H9 (cell line): Measurements from ENCODE around the gene ARHGAP26. TPM values are rescaled to one million over a fixed set of nuclear protein-coding genes. Genes with fewer than 3 reads are reported as not detected.
"Not testable (repeated sequence)": the region's sequence is repeated elsewhere in the genome, so short reads cannot be mapped to it uniquely, and the experiment has no call there.

Experiments
- DNase-seq: peaks from one replicate; pipeline ENCODE4 v3.0.0-alpha.2; 2017
- H2AFZ ChIP-seq: one replicate; pipeline ENCODE4 v1.6.1; 2013; ENCODE audit warnings: mild to moderate bottlenecking, low read length, control low read depth, moderate library complexity
- H2AK5ac ChIP-seq: 2 replicates; pipeline ENCODE4 v1.6.1; 2013; ENCODE audit warnings: low read length, control low read depth, mixed read lengths; ENCODE audit not compliant: insufficient read length
- H2BK120ac ChIP-seq: one replicate; pipeline ENCODE4 v1.6.1; 2013; ENCODE audit warnings: low read depth, mild to moderate bottlenecking, low read length, control low read depth, inconsistent platforms; ENCODE audit not compliant: poor library complexity, severe bottlenecking
- H2BK12ac ChIP-seq: 2 replicates; pipeline ENCODE4 v1.6.1; 2013; ENCODE audit warnings: low read length, control low read depth, mixed read lengths, low read depth; ENCODE audit not compliant: insufficient read length
- H2BK15ac ChIP-seq: 2 replicates; pipeline ENCODE4 v1.6.1; 2013; ENCODE audit warnings: low read depth, low read length, control low read depth
- H2BK20ac ChIP-seq: one replicate; pipeline ENCODE4 v1.6.1; 2013; ENCODE audit warnings: low read depth, mild to moderate bottlenecking, low read length, control low read depth, inconsistent platforms; ENCODE audit not compliant: poor library complexity, severe bottlenecking
- H2BK5ac ChIP-seq: 2 replicates; pipeline ENCODE4 v1.6.1; 2013; ENCODE audit warnings: low read length, control low read depth, mixed read lengths; ENCODE audit not compliant: insufficient read length
- H3K14ac ChIP-seq: 2 replicates; pipeline ENCODE4 v1.6.1; 2013; ENCODE audit warnings: low read length, control low read depth; ENCODE audit not compliant: insufficient read depth
- H3K18ac ChIP-seq: 2 replicates; pipeline ENCODE4 v1.6.1; 2013; ENCODE audit warnings: low read depth, mild to moderate bottlenecking, mixed read lengths, low read length, control low read depth; ENCODE audit not compliant: insufficient read length
- H3K23ac ChIP-seq: 2 replicates; pipeline ENCODE4 v1.6.1; 2013; ENCODE audit warnings: low read length, control low read depth, mixed read lengths, low read depth; ENCODE audit not compliant: insufficient read length
- H3K23me2 ChIP-seq: 2 replicates; pipeline ENCODE4 v1.6.1; 2013; ENCODE audit warnings: low read depth, mild to moderate bottlenecking, mixed read lengths, low read length, control low read depth; ENCODE audit not compliant: insufficient read length, poor library complexity, severe bottlenecking
- H3K27ac ChIP-seq: 2 replicates; pipeline ENCODE4 v1.5.1; 2013; ENCODE audit warnings: low read length, control low read depth, mixed read lengths, low read depth; ENCODE audit not compliant: insufficient read length
- H3K27me3 ChIP-seq: 2 replicates; pipeline ENCODE4 v1.6.1; 2013; ENCODE audit warnings: low read length, control low read depth, inconsistent platforms; ENCODE audit not compliant: insufficient read depth
- H3K4ac ChIP-seq: 2 replicates; pipeline ENCODE4 v1.6.1; 2013; ENCODE audit warnings: low read depth, mild to moderate bottlenecking, control low read depth, inconsistent platforms, low read length, moderate library complexity
- H3K4me1 ChIP-seq: 2 replicates; pipeline ENCODE4 v1.6.1; 2013; ENCODE audit warnings: low read length, control low read depth, inconsistent platforms; ENCODE audit not compliant: insufficient read depth
- H3K4me2 ChIP-seq: 2 replicates; pipeline ENCODE4 v1.6.1; 2013; ENCODE audit warnings: low read length, control low read depth, mixed read lengths; ENCODE audit not compliant: insufficient read length, insufficient read depth
- H3K56ac ChIP-seq: 2 replicates; pipeline ENCODE4 v1.6.1; 2013; ENCODE audit warnings: low read depth, mild to moderate bottlenecking, mixed read lengths, low read length, control low read depth; ENCODE audit not compliant: insufficient read length
- H3K79me1 ChIP-seq: 2 replicates; pipeline ENCODE4 v1.6.1; 2013; ENCODE audit warnings: low read depth, mild to moderate bottlenecking, moderate library complexity, low read length, control low read depth, inconsistent platforms; ENCODE audit not compliant: insufficient read depth, poor library complexity, severe bottlenecking
- H3K79me2 ChIP-seq: 2 replicates; pipeline ENCODE4 v1.6.1; 2013; ENCODE audit warnings: low read length, control low read depth, inconsistent platforms; ENCODE audit not compliant: insufficient read depth
- H3K9ac ChIP-seq: 2 replicates; pipeline ENCODE4 v1.6.1; 2013; ENCODE audit warnings: low read length, control low read depth, mixed read lengths; ENCODE audit not compliant: insufficient read length; ENCODE audit errors: extremely low read depth
- H3K9me3 ChIP-seq: one replicate; pipeline ENCODE4 v1.6.1; 2013; ENCODE audit warnings: low read depth, low read length, inconsistent platforms; ENCODE audit not compliant: control insufficient read depth
- H3T11ph ChIP-seq: one replicate; pipeline ENCODE4 v1.6.1; 2013; ENCODE audit warnings: mild to moderate bottlenecking, low read length, control low read depth, inconsistent platforms
- H4K20me1 ChIP-seq: one replicate; pipeline ENCODE4 v1.6.1; 2013; ENCODE audit not compliant: control insufficient read depth, insufficient read length, insufficient read depth
- H4K5ac ChIP-seq: 2 replicates; pipeline ENCODE4 v1.6.1; 2013; ENCODE audit warnings: low read depth, mild to moderate bottlenecking, mixed read lengths, low read length, control low read depth; ENCODE audit not compliant: insufficient read length
- H4K8ac ChIP-seq: replicated peaks from 2 replicates; pipeline ENCODE4 v1.6.1; 2013; ENCODE audit warnings: low read length, control low read depth, mixed read lengths, low read depth; ENCODE audit not compliant: insufficient read length
- H4K91ac ChIP-seq: 2 replicates; pipeline ENCODE4 v1.6.1; 2013; ENCODE audit warnings: low read depth, mild to moderate bottlenecking, moderate library complexity, mixed read lengths, low read length, control low read depth; ENCODE audit not compliant: insufficient read length
- H3K27ac Mint-ChIP-seq, 3 experiments: 2 replicates in 2 of 3; 3 replicates in 1 of 3; pipeline ENCODE4 v1.8.0; 2020 to 2021; ENCODE audit warnings: mixed read lengths in 3 of 3, mild to moderate bottlenecking in 1 of 3, moderate library complexity in 1 of 3
- H3K27me3 Mint-ChIP-seq: 2 replicates; pipeline ENCODE4 v1.8.0; 2021; ENCODE audit warnings: low read depth, mild to moderate bottlenecking, moderate library complexity, mixed read lengths
- H3K36me3 Mint-ChIP-seq, 3 experiments: 2 replicates in 2 of 3; 3 replicates in 1 of 3; pipeline ENCODE4 v1.8.0; 2020 to 2021; ENCODE audit warnings: low read depth in 3 of 3, mixed read lengths in 3 of 3; ENCODE audit not compliant: insufficient read depth in 1 of 3
- H3K4me1 Mint-ChIP-seq, 2 experiments: 2 replicates each; pipeline ENCODE4 v1.8.0; 2020; ENCODE audit warnings: mixed read lengths in 2 of 2
- H3K4me3 Mint-ChIP-seq, 2 experiments: 2 replicates in 1 of 2; 3 replicates in 1 of 2; pipeline ENCODE4 v1.8.0; 2020 to 2021; ENCODE audit warnings: mild to moderate bottlenecking in 2 of 2, mixed read lengths in 2 of 2, moderate library complexity in 1 of 2
- H3K9me3 Mint-ChIP-seq, 2 experiments: 2 replicates in 1 of 2; 3 replicates in 1 of 2; pipeline ENCODE4 v1.8.0; 2020; ENCODE audit warnings: mild to moderate bottlenecking in 2 of 2, mixed read lengths in 2 of 2, moderate library complexity in 1 of 2
- CTCF ChIP-seq: fragments of 200-600 bp; sonication (generic); conservative IDR thresholded peaks from 3 replicates; pipeline ENCODE4 v1.8.0; 2021; ENCODE audit warnings: antibody characterized with exemption, mild to moderate bottlenecking
- WGBS: extraction: QIAGEN DNeasy Blood & Tissue Kit; methylation state at CpG from one replicate; pipeline ENCODE4 v1.1.7; 2013; ENCODE audit warnings: missing lambda C conversion rate, low lambda C conversion rate, mixed read lengths; ENCODE audit not compliant: insufficient read length; ENCODE audit errors: extremely low coverage; 5-methylcytosine and 5-hydroxymethylcytosine counted together
- total RNA-seq: library from RNA; stranded (reverse); gene quantifications from 2 replicates; pipeline ENCODE4 v1.2.1, GENCODE V29; 2021

ARHGAP26 gene
- total RNA-seq, 1 experiment from 2014 or later, result 13.8 TPM

DNA sequence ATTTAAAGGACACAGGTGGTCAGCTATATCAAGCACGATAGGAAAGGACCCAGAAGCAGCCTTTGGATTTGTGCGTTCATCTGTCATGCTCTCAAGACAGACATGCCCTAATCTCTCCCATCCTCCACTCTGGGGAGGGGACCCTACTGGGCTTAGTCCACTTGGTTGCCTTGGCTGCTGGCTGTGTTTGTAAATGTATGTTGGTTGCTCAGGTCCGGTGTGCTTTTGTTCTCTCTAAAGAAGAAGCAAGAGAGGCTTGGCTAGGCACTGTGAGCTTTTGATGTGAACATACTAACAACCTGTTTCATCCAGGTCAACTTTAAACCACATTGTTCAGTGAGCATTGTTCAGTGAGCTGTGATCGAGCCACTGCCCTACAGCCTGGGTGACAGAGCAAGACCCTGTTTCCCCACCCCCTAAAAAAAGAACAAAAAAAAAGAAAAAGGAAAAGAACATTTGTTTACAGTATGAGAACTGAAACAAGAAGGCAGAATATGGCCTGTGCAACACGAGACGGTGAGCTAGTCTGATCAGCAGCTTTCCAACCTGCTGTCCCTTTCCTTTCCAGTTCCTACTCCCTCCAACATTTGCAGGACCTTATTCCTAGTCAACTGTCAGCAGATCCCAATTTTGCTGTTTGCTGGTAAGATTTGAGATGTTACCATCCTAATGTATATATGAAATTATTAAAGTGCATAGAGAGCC, 228.3 kb downstream of the ARHGAP26 start:
- H3K4me3 Mint-ChIP-seq, result no peak overlapping the region
- TF ChIP-seq CTCF, result no peak
- DNase-seq, result no peak
- H3K4me1 ChIP-seq, result peaks cover 11% of the 10 kb centered on the region
- H3K4me2 ChIP-seq, result no peak overlapping the region
- no peak overlapping the region for H2BK120ac ChIP-seq
- H3T11ph ChIP-seq, result no peak overlapping the region
- no peak overlapping the region for H2AK5ac ChIP-seq
- no CpG with 5 or more reads among the region's 6 CpGs for WGBS
- no peak overlapping the region for H3K14ac ChIP-seq
- H4K20me1 ChIP-seq, result no peaks in the 10 kb centered on the region
- no peaks in the 10 kb centered on the region for H3K79me2 ChIP-seq
- H2BK5ac ChIP-seq, result no peak overlapping the region
- H3K36me3 Mint-ChIP-seq, result peaks cover 0 to 5% (median 2%) of the 10 kb centered on the region in 3 experiments; a peak in 2 of 7 replicates
- no peak overlapping the region for H2BK15ac ChIP-seq
- H3K18ac ChIP-seq, result no peak overlapping the region
- H3K4me1 Mint-ChIP-seq, result peaks cover 13 to 19% of the 10 kb centered on the region in 2 experiments
- H3K27me3 Mint-ChIP-seq, result no peaks in the 10 kb centered on the region
- no peaks in the 10 kb centered on the region for H3K27me3 ChIP-seq
- peak overlapping the region in 1 of 3 experiments; percentile 69; a peak in 2 of 7 replicates for H3K27ac Mint-ChIP-seq
- H3K4ac ChIP-seq, result no peak overlapping the region
- H4K8ac ChIP-seq, result no peak overlapping the region
- no peak overlapping the region for H3K9ac ChIP-seq
- H2AFZ ChIP-seq, result no peak overlapping the region
- no peak overlapping the region for H3K23ac ChIP-seq
- H2BK20ac ChIP-seq, result no peak overlapping the region
- no peaks in the 10 kb centered on the region for H3K9me3 ChIP-seq
- no peak overlapping the region for H3K56ac ChIP-seq
- H3K79me1 ChIP-seq, result no peaks in the 10 kb centered on the region
- H4K5ac ChIP-seq, result no peak overlapping the region
- no peak overlapping the region for H3K27ac ChIP-seq
- no peaks in the 10 kb centered on the region for H3K23me2 ChIP-seq
- H4K91ac ChIP-seq, result no peak overlapping the region
- no peak overlapping the region for H2BK12ac ChIP-seq
- H3K9me3 Mint-ChIP-seq, result no peaks in the 10 kb centered on the region

GRCh38 chr5:143000551-143000950, 230.4 kb downstream of the ARHGAP26 start:
- H3K4me1 Mint-ChIP-seq, result peaks cover 13 to 19% of the 10 kb centered on the region in 2 experiments
- not testable (repeated sequence) for H3K4me2 ChIP-seq, H3K9ac ChIP-seq, H3T11ph ChIP-seq, H4K20me1 ChIP-seq, H3K27me3 Mint-ChIP-seq, H3K27ac ChIP-seq, H3K9me3 Mint-ChIP-seq, H4K5ac ChIP-seq, H3K18ac ChIP-seq, H3K4ac ChIP-seq, H3K79me1 ChIP-seq, H3K36me3 Mint-ChIP-seq, H2BK12ac ChIP-seq, H2BK15ac ChIP-seq, H2BK120ac ChIP-seq, H3K79me2 ChIP-seq, H4K8ac ChIP-seq, H2AK5ac ChIP-seq, H2BK5ac ChIP-seq, H3K23me2 ChIP-seq, H3K23ac ChIP-seq, H3K27ac Mint-ChIP-seq, H3K9me3 ChIP-seq, H3K56ac ChIP-seq, H3K4me3 Mint-ChIP-seq, H3K14ac ChIP-seq, H3K27me3 ChIP-seq, H2BK20ac ChIP-seq, H2AFZ ChIP-seq, DNase-seq, H4K91ac ChIP-seq
- peaks cover 11% of the 10 kb centered on the region for H3K4me1 ChIP-seq
- no CpG with 5 or more reads among the region's 1 CpG for WGBS
